Measurements from ENCODE around the gene PAEP. TPM values are rescaled to one million over a fixed set of nuclear protein-coding genes. Genes with fewer than 3 reads are reported as not detected.

Gene PAEP
- total and polyA plus RNA-seq, 4 donors = 0.37 to 3.0 (median 0.98) TPM; not detected in 1

DNA sequence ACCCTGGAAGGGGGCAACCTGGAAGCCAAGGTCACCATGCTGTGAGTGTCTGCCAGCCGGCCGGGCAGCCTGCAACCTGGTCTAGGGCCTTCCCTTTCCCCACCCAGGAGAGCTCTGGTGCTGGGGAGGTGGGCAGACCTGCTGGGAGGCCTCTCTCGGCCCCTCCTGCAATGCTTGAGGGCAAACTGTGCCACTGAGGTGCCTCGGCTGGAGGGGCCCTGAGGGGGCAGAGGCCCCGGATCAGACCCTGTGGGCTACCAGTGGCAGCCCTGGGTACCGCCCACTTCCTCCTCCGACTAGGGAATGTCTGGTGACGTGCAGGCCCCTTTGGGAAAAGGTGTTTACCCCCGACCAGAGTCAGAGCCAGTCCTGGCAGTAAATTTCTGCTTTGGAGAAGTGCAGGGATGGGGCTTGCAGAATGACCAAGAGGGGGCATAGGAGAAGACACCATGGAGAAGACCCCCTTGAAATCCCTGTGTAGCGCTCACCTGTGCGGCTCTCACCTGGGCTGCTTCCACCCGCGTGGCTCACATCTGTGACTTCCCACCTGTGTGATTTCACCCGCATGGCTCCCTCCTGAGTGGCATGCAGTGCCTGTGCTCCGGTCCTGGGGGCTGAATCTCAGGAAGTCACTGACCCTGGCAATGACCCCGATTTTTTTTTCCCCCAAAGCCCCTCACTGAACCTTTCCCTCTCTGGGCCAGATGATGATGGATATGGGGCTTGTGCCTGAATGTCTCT lies 39.2 kb upstream of the PAEP start:
- no peak for DNase-seq
- WGBS, 2 donors = 59 to 68% methylated on average over 16 of the region's 16 CpGs
- ATAC-seq (ENCODE audit: insufficient read depth, low FRiP score) = no peak
- H3K9me3 ChIP-seq (ENCODE audit: control insufficient read depth in 4 of 4, insufficient read depth in 3 of 4, low read length in 3 of 4) = peaks cover 0 to 2% (median 0%) of the 10 kb centered on the region in 4 donors
- H3K4me1 ChIP-seq (ENCODE audit: control insufficient read depth in 5 of 5, insufficient read depth in 5 of 5, low read length in 5 of 5) = no peaks in the 10 kb centered on the region
- TF ChIP-seq, protein P1, sequence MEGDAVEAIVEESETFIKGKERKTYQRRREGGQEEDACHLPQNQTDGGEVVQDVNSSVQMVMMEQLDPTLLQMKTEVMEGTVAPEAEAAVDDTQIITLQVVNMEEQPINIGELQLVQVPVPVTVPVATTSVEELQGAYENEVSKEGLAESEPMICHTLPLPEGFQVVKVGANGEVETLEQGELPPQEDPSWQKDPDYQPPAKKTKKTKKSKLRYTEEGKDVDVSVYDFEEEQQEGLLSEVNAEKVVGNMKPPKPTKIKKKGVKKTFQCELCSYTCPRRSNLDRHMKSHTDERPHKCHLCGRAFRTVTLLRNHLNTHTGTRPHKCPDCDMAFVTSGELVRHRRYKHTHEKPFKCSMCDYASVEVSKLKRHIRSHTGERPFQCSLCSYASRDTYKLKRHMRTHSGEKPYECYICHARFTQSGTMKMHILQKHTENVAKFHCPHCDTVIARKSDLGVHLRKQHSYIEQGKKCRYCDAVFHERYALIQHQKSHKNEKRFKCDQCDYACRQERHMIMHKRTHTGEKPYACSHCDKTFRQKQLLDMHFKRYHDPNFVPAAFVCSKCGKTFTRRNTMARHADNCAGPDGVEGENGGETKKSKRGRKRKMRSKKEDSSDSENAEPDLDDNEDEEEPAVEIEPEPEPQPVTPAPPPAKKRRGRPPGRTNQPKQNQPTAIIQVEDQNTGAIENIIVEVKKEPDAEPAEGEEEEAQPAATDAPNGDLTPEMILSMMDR (IDR thresholded peaks at IDR 0.05; ENCODE audit: control extremely low read depth, extremely low read depth) = no peak
- H3K4me3 ChIP-seq = no peak overlapping the region
- no peak overlapping the region for H3K27ac ChIP-seq (ENCODE audit: low read depth in 1 of 2, low read length in 1 of 2)
- H3K36me3 ChIP-seq (ENCODE audit: control insufficient read depth in 4 of 4, insufficient read depth in 4 of 4, low read length in 4 of 4) = no peaks in the 10 kb centered on the region
- H3K27me3 ChIP-seq (ENCODE audit: control insufficient read depth in 3 of 3, insufficient read depth in 3 of 3, low read length in 2 of 3) = peaks cover 0 to 4% (median 0%) of the 10 kb centered on the region in 3 donors
- H3K9ac ChIP-seq (ENCODE audit: insufficient read depth in 1 of 2, low read length in 2 of 2) = no peak overlapping the region

DNA sequence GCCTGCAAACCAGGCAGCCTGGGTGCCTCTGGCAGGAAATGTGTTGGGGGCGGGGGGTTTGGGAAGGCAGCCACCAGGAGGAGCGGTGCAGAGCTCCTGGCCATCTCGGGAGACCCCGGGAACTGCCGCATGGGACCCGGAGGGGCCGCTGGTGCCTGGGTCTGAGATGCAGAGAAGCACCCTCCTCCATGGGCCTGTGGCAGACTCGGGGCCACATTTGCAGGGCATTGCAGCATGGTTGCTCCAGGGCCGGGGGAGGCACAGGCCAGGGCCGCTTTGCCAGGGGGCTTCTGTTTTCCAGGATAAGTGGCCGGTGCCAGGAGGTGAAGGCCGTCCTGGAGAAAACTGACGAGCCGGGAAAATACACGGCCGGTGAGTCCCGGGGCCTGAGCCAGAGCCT lies 38.6 kb upstream of the PAEP start:
- Histone ChIP-seq H3K9me3 (ENCODE audit: control insufficient read depth in 4 of 4, insufficient read depth in 3 of 4, low read length in 3 of 4) (peaks cover 0 to 2% (median 0%) of the 10 kb centered on the region in 4 donors), H3K4me1 (ENCODE audit: control insufficient read depth in 5 of 5, insufficient read depth in 5 of 5, low read length in 5 of 5) (no peaks in the 10 kb centered on the region), H3K27me3 (ENCODE audit: control insufficient read depth in 3 of 3, insufficient read depth in 3 of 3, low read length in 2 of 3) (peaks cover 0 to 4% (median 0%) of the 10 kb centered on the region in 3 donors), H3K36me3 (ENCODE audit: control insufficient read depth in 4 of 4, insufficient read depth in 4 of 4, low read length in 4 of 4) (no peaks in the 10 kb centered on the region), H3K27ac (ENCODE audit: low read depth in 1 of 2, low read length in 1 of 2) (no peak overlapping the region), H3K4me3 (no peak overlapping the region), H3K9ac (ENCODE audit: insufficient read depth in 1 of 2, low read length in 2 of 2) (no peak overlapping the region)
- TF ChIP-seq, protein P1 (IDR thresholded peaks at IDR 0.05; ENCODE audit: control extremely low read depth, extremely low read depth) = no peak
- DNase-seq = no peak
- no peak for ATAC-seq (ENCODE audit: insufficient read depth, low FRiP score)
- 70 to 80% methylated on average over 17 of the region's 17 CpGs for WGBS, 2 donors

DNA sequence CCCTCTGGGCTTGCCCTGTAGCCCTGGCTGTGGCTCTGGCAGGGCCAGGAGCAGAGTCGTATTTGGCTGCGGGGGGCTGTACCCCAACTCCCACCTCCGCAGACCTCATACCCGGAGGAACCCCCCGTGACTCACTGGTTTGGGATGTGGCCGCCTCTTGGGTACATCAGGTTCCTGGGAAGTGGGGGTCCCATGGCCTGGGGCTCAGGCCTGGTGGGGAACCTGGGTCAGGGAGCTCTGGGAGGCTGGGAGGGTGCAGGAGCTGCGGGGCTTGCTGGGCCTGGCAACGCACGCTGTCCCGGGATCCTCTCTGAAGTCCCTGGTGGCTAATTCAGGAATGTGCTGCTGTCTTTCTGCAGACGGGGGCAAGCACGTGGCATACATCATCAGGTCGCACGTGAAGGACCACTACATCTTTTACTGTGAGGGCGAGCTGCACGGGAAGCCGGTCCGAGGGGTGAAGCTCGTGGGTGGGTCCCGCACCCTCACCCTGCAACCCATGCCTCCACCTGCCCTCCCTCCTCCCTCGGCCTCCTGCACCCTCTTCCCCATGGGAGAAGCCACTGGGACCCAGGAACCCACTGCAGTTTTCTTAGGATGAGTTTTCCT lies 37.9 kb upstream of the PAEP start:
- H3K27ac ChIP-seq (ENCODE audit: low read depth in 1 of 2, low read length in 1 of 2) = no peak overlapping the region
- ATAC-seq (ENCODE audit: insufficient read depth, low FRiP score) (no peak), DNase-seq (no peak)
- H3K9me3 ChIP-seq (ENCODE audit: control insufficient read depth in 4 of 4, insufficient read depth in 3 of 4, low read length in 3 of 4) = peaks cover 0 to 2% (median 0%) of the 10 kb centered on the region in 4 donors
- H3K36me3 ChIP-seq (ENCODE audit: control insufficient read depth in 4 of 4, insufficient read depth in 4 of 4, low read length in 4 of 4) = no peaks in the 10 kb centered on the region
- H3K4me3 ChIP-seq = no peak overlapping the region
- no peaks in the 10 kb centered on the region for H3K4me1 ChIP-seq (ENCODE audit: control insufficient read depth in 5 of 5, insufficient read depth in 5 of 5, low read length in 5 of 5)
- peaks cover 0 to 4% (median 0%) of the 10 kb centered on the region in 3 donors for H3K27me3 ChIP-seq (ENCODE audit: control insufficient read depth in 3 of 3, insufficient read depth in 3 of 3, low read length in 2 of 3)
- TF ChIP-seq, protein P1 (IDR thresholded peaks at IDR 0.05; ENCODE audit: control extremely low read depth, extremely low read depth) = no peak
- no peak overlapping the region for H3K9ac ChIP-seq (ENCODE audit: insufficient read depth in 1 of 2, low read length in 2 of 2)
- 72 to 86% methylated on average over 21 of the region's 21 CpGs for WGBS, 2 donors
